Measurements from ENCODE around the gene MUSTN1. TPM values are rescaled to one million over a fixed set of nuclear protein-coding genes. Genes with fewer than 3 reads are reported as not detected.
A peak's percentile ranks its signal among the peaks of the same experiment; 100 is the strongest.

MUSTN1 gene
- total and polyA plus RNA-seq, 2 of the 13 experiments (the other 11 are each of a cell fraction or from before 2014, with no cell fraction given), result 0.84 to 1.4 TPM

GRCh38 chr3:52794612-52795099 lies 40.2 kb downstream of the MUSTN1 start, which contains the start of gene ITIH3 (continued):
- TF ChIP-seq ZNF770 (CRISPR knock-in tag; IDR thresholded peaks at IDR 0.05) (peak; percentile 74), RNF219 (CRISPR knock-in tag; IDR thresholded peaks at IDR 0.05) (no peak), ZNF317 (CRISPR knock-in tag; IDR thresholded peaks at IDR 0.05) (no peak), ZNF678 (CRISPR knock-in tag; IDR thresholded peaks at IDR 0.05) (no peak), GZF1 (CRISPR knock-in tag; IDR thresholded peaks at IDR 0.05) (no peak), TMF1 (CRISPR knock-in tag; IDR thresholded peaks at IDR 0.05; ENCODE audit: low read depth) (no peak; the same call in 1 of the 2 replicates), KDM4B (CRISPR knock-in tag; IDR thresholded peaks at IDR 0.05) (0 out of 2 replicates have a peak, but pooled peaks have one; percentile 17), SP1 (IDR thresholded peaks at IDR 0.05) (no peak), SP1 (CRISPR knock-in tag; IDR thresholded peaks at IDR 0.05) (no peak), MAFK (conservative IDR thresholded peaks at IDR 0.05 in 1 of 2, IDR thresholded peaks at IDR 0.05 in 1 of 2; ENCODE audit: low read length in 2 of 2) (no peak), ZNF235 (CRISPR knock-in tag; IDR thresholded peaks at IDR 0.05; ENCODE audit: borderline replicate concordance) (no peak), ZNF577 (CRISPR knock-in tag; IDR thresholded peaks at IDR 0.05; ENCODE audit: borderline replicate concordance, low read depth) (no peak), ZNF816 (CRISPR knock-in tag; IDR thresholded peaks at IDR 0.05; ENCODE audit: borderline replicate concordance) (no peak; the same call in 1 of the 2 replicates), PATZ1 (CRISPR knock-in tag; IDR thresholded peaks at IDR 0.05) (peak; percentile 80), ZNF512B (CRISPR knock-in tag; IDR thresholded peaks at IDR 0.05; ENCODE audit: borderline replicate concordance) (no peak), ELK4 (CRISPR knock-in tag; IDR thresholded peaks at IDR 0.05; ENCODE audit: borderline replicate concordance) (no peak), MEIS1 (CRISPR knock-in tag; IDR thresholded peaks at IDR 0.05; ENCODE audit: borderline replicate concordance) (no peak), TRIM24 (CRISPR knock-in tag; IDR thresholded peaks at IDR 0.05) (no peak), ZNF414 (CRISPR knock-in tag; IDR thresholded peaks at IDR 0.05) (no peak)
